Daoy (cell line): ENCODE measurements around the gene KRTAP2-2. TPM values are rescaled to one million over a fixed set of nuclear protein-coding genes. Genes with fewer than 3 reads are reported as not detected.

Experiments used
- DNase-seq: peaks from one replicate; pipeline ENCODE4 v3.0.0-alpha.2; 2015; ENCODE audit warnings: low read depth
- total RNA-seq: library from RNA; depleted of rRNA; stranded (reverse); fragments of >200 nt; shearing (Covaris generic); gene quantifications from 2 replicates; pipeline ENCODE4 v1.2.3, GENCODE V29; 2014; rRNA removed

KRTAP2-2 gene
- total RNA-seq, 1 experiment from 2014 or later = not detected

GRCh38 chr17:41026715-41027471 lies 28.1 kb downstream of the KRTAP2-2 start, which contains the start of gene KRTAP1-5:
Gene KRTAP1-5 (minus strand): TSS chr17:41027208. CDS start chr17:41027155, 53 bp downstream.
- no peak for DNase-seq

DNA sequence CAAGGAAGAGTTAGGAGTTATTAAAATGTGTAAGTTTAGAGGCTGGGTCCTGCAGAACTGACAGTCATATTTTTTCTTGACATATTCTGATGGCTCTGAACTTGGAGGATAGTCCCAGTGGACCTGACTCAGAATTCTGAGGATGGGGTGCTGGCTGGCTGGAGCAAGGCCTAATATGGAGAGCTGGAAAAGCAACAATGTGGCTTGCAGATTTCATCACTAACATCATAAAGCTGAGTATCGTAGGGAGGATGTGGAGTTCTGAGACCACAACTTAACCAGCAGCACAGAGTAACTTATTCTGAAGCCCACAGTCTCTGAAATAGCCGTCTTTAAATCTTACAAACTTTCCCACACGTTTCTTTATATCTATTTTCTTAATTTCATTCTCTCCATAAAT lies 30.3 kb downstream of the KRTAP2-2 start:
- no peak for DNase-seq

DNA sequence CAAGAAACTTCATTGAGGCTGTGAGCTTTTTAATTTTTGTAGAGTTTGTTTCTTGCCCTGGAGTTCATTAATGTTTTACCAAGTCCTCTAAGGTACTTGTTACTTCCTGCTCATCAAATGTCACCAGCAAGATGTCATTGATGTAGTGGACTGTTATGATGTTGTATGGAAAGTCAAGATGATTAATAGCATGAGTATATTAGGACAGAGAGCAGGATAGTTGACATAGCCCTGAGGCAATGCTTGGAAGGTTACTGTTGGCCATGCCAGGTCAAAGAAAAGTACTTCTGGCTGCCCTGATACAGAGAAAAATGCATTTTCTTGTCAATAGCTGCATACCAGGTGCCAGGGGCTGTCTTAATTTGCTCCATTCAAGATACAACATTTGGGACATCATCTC lies 34.7 kb downstream of the KRTAP2-2 start:
- no peak for DNase-seq

- no peak for DNase-seq
Observed at GRCh38 chr17:41019415-41019814, 35.6 kb downstream of the KRTAP2-2 start.

GRCh38 chr17:41018541-41018940 lies 36.5 kb downstream of the KRTAP2-2 start:
- DNase-seq = no peak

DNA sequence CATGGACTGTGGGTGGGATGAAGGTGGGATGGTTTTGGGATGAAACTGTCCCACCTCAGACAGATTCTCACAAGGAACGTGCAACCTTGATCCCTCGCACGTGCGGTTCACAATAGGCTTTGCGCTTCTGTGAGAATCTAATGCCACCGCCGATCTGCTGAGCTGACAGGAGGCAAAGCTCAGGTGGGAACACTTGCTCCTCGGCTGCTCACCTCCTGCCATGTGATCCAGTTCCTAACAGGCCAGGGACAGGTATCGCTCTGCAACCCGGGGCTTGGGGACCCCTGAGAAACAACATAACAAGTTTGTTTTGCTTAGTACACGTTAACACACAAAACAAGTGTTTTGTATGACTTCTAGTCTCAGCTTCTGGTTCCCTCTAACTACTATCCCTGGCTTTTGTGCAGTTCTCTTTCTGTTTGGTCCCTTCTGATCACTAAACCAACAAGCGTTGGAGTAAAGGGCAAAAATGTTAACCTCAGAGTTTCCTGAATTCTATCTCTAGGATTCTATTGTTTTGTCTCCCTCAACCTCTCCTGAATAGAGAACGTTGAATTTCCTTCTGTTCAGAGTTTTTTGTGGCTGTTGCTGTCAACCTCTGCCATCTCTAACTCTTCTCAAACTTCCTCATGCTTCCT lies 38.3 kb downstream of the KRTAP2-2 start:
- DNase-seq = no peak

DNA sequence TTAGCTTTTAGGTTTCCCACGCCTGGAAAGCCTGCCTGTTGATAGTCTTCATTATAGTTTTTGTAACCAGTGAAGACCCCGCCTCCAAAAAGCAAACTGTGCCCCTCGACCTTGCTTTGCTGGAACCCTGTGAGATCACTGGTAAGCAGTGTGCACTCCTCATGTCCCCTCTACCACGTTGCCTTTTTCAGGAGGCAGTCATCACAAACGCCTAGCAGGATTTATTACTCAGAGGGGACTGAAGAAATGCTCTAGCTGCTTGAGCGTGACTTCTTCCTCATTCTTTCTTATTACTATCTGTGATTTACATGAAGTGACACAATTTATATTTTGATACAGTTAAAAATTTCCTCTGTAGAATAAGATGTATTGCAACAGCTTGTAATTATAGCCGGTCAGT lies 39.6 kb downstream of the KRTAP2-2 start:
- no peak for DNase-seq

GRCh38 chr17:41013606-41014005 lies 41.4 kb downstream of the KRTAP2-2 start:
- no peak for DNase-seq

- no peak for DNase-seq
Observed at GRCh38 chr17:41013181-41013580, 41.8 kb downstream of the KRTAP2-2 start.

DNA sequence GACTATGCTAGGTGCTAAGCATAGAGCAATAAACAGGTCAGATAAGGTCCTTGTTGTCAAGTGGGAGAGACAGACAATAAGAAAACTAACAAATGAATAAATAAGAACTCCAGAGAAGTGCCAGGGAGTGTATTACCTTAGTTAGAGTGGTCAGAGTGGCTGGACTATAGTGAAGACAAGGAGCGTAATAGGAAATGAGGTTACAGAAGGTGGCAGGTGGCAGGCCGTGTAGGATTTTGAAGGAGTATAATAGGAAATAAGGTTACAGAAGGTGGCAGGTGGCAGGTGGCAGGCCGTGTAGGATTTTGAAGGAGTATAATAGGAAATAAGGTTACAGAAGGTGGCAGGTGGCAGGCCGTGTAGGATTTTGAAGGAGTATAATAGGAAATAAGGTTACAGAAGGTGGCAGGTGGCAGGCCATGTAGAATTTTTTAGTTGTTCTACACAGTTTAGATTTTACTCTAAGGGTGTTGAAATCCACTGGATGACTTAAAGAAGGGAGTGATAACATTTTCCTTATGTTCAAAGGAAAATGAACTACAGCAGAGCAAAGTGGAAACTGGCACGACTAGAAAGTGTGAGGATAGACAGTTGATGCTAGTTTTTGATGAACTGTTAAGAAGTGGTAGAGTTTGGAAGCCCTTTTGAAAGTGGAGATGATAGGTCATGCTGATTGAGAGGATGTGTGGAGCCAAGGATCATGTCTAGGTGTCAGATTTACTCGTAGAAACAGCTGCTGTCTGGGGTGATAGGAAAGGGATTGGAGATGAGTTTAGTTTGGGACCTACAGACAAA lies 42.5 kb downstream of the KRTAP2-2 start:
- no peak for DNase-seq

GRCh38 chr17:41010441-41010840 lies 44.6 kb downstream of the KRTAP2-2 start:
- DNase-seq = no peak

DNA sequence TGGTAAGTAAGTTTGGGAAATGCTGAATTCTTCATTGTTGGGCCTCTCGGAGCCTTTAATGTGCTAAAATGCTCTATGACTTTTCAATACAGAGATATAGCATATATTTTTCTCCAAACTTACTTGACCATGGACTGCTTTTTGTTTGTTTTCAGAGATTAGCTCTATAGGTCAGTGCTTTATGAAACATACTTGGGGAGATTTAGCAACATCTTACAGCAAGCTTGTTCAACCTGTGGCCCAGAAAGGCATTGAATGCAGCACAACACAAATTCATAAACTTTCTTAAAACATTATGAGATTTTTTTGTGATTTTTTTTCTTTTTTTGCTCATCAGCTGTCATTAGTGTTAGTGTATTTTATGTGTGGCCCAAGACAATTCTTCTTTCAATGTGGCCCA lies 45.1 kb downstream of the KRTAP2-2 start:
- DNase-seq = no peak

GRCh38 chr17:41009301-41009760 lies 45.7 kb downstream of the KRTAP2-2 start:
- DNase-seq = no peak

GRCh38 chr17:41008811-41009210 lies 46.2 kb downstream of the KRTAP2-2 start, which contains the start of gene KRTAP3-1:
Gene KRTAP3-1 (minus strand): TSS chr17:41009128. CDS start chr17:41009074, 54 bp downstream.
- no peak for DNase-seq

Other genes with a start within 250 kb of the KRTAP2-2 start
- gene KRT10, start 232.6 kb downstream of the KRTAP2-2 start, total RNA-seq = 54.7 and 56.8 TPM in 2 replicates
- not detected in 2 replicates for gene KRT12, start 188.0 kb downstream of the KRTAP2-2 start, total RNA-seq
- gene KRT20, start 170.0 kb downstream of the KRTAP2-2 start, total RNA-seq = not detected in 2 replicates
- not detected in 2 replicates for gene KRT23, start 117.6 kb downstream of the KRTAP2-2 start, total RNA-seq
- not detected in 2 replicates for gene KRT39, start 88.3 kb downstream of the KRTAP2-2 start, total RNA-seq
- gene KRT40, start 70.9 kb downstream of the KRTAP2-2 start, total RNA-seq = not detected in 2 replicates
- not detected in 2 replicates for gene KRTAP3-3, start 61.1 kb downstream of the KRTAP2-2 start, total RNA-seq
- not detected in 2 replicates for gene KRTAP3-2, start 55.3 kb downstream of the KRTAP2-2 start, total RNA-seq
- not detected in 2 replicates for gene KRTAP3-1, start 46.1 kb downstream of the KRTAP2-2 start, total RNA-seq
- gene KRTAP1-5, start 28.0 kb downstream of the KRTAP2-2 start, total RNA-seq = not detected in 2 replicates
- gene KRTAP1-4, start 25.0 kb downstream of the KRTAP2-2 start, total RNA-seq = not detected in 2 replicates
- gene KRTAP1-3, start 20.4 kb downstream of the KRTAP2-2 start, total RNA-seq = not detected in 2 replicates
- 1.5 TPM in 1 of 2 replicates, not detected in the other for gene KRTAP1-1, start 13.8 kb downstream of the KRTAP2-2 start, total RNA-seq
- gene KRTAP2-1, start 7.9 kb downstream of the KRTAP2-2 start, total RNA-seq = not detected in 2 replicates
- gene KRTAP2-3, start 4.9 kb upstream of the KRTAP2-2 start, total RNA-seq = not detected in 2 replicates
- not detected in 2 replicates for gene KRTAP2-4, start 10.6 kb upstream of the KRTAP2-2 start, total RNA-seq
- not detected in 2 replicates for gene KRTAP4-7, start 28.9 kb upstream of the KRTAP2-2 start, total RNA-seq
- gene KRTAP4-8, start 42.9 kb upstream of the KRTAP2-2 start, total RNA-seq = not detected in 2 replicates
- gene KRTAP4-16, start 47.0 kb upstream of the KRTAP2-2 start, total RNA-seq = not detected in 2 replicates
- not detected in 2 replicates for gene KRTAP4-9, start 50.2 kb upstream of the KRTAP2-2 start, total RNA-seq
- not detected in 2 replicates for gene KRTAP4-11, start 63.1 kb upstream of the KRTAP2-2 start, total RNA-seq
- not detected in 2 replicates for gene KRTAP4-12, start 69.0 kb upstream of the KRTAP2-2 start, total RNA-seq
- not detected in 2 replicates for gene KRTAP4-6, start 85.3 kb upstream of the KRTAP2-2 start, total RNA-seq
- gene KRTAP4-5, start 94.6 kb upstream of the KRTAP2-2 start, total RNA-seq = not detected in 2 replicates
- not detected in 2 replicates for gene KRTAP4-4, start 105.5 kb upstream of the KRTAP2-2 start, total RNA-seq
- not detected in 2 replicates for gene KRTAP4-3, start 113.0 kb upstream of the KRTAP2-2 start, total RNA-seq
- not detected in 2 replicates for gene KRTAP4-2, start 123.0 kb upstream of the KRTAP2-2 start, total RNA-seq
- gene KRTAP4-1, start 129.7 kb upstream of the KRTAP2-2 start, total RNA-seq = not detected in 2 replicates
- gene KRTAP9-1, start 134.7 kb upstream of the KRTAP2-2 start, total RNA-seq = not detected in 2 replicates
- not detected in 2 replicates for gene KRTAP9-2, start 171.4 kb upstream of the KRTAP2-2 start, total RNA-seq
- gene KRTAP9-3, start 177.2 kb upstream of the KRTAP2-2 start, total RNA-seq = not detected in 2 replicates
- not detected in 2 replicates for gene KRTAP9-8, start 182.8 kb upstream of the KRTAP2-2 start, total RNA-seq
- gene KRTAP9-4, start 194.5 kb upstream of the KRTAP2-2 start, total RNA-seq = not detected in 2 replicates
- not detected in 2 replicates for gene KRTAP9-9, start 200.2 kb upstream of the KRTAP2-2 start, total RNA-seq
- gene KRTAP9-6, start 210.1 kb upstream of the KRTAP2-2 start, total RNA-seq = not detected in 2 replicates
- gene KRTAP9-7, start 220.5 kb upstream of the KRTAP2-2 start, total RNA-seq = not detected in 2 replicates
- not detected in 2 replicates for gene KRTAP29-1, start 247.6 kb upstream of the KRTAP2-2 start, total RNA-seq